GM21825 (cell line): ENCODE data around the gene XYLT2.
"Not testable (repeated sequence)": the region's sequence is repeated elsewhere in the genome, so short reads cannot be mapped to it uniquely, and the experiment has no call there.

ENCODE experiments used
- ATAC-seq: cut with Tn5 transposase; IDR thresholded peaks from one replicate; pipeline ENCODE4 v1.9.1; 2021; ENCODE audit warnings: mild to moderate bottlenecking, moderate library complexity; ENCODE audit not compliant: unreplicated experiment

Gene XYLT2

DNA sequence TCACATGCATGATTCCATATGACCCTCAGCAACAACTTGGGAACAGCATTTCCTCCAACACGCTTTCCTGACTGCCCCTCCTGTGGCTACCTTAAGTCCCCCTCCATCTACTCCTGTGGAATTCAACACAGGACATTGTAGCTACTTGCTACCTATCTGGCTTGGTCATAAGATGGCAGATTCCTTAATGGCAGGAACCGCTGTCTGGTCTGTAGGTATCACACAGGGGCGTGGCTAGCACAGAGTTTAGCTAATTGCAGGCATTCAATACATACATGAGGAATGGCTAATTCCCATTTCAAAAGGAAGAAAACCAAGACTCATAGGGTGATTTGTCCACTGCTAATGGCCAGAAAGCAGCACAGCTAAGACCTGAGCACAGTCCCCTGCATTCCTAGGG, 42.8 kb downstream of the XYLT2 start:
- ATAC-seq, result no peak

DNA sequence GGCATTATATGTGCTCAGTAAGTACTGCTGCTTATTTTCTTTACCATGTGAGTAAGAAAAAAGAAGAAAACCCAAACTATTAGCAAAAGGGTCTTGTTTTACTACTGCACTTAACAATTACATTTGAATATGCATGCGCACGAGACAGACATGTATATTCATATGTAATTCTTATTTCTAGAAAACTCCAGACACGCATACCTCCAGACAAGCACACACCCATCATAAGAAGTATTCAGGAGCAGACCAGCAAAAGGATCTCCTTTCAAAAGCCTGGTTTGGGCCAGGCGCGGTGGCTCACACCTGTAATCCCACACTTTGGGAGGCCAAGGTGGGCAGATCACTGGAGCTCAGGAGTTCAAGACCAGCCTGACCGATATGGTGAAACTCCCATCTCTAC, 43.6 kb downstream of the XYLT2 start:
- no peak for ATAC-seq

DNA sequence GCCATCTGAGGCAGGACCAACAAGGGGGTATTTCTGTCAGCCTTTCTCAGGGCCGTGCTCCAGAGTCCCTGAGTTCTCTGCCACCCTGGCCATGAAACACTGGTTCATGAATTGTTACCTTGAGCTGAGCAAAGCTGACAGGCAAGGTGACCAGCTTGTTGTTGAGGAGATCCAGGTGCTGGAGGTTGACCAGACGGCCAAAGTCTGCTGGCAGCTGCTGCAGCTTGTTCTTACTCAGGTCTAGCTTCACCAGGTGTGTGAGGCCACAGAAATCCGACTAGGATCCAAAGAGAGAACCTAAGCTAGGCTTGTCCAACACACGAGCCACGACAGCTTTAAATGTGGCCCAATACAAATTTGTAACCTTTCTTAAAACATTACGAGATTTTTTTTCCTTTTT, 46.7 kb downstream of the XYLT2 start:
- no peak for ATAC-seq

DNA sequence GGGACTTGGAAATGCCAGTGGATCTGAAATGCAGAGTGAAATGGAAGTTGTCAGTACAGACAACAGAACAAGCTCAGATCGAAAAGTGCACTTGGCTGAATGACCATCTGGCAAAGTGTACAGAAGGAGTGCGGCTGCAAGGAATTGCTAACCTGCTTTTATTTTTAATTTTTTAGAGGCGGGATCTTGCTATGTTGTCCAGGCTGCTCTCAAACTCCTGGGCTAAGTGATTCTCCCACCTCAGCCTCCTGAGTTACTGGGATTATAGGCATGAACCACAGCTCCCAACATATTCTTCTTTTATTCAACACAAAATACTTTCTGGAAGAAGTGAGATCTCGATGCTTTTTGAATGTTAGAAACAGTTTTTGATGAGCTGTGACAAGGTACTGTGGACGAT, 47.8 kb downstream of the XYLT2 start:
- no peak for ATAC-seq

DNA sequence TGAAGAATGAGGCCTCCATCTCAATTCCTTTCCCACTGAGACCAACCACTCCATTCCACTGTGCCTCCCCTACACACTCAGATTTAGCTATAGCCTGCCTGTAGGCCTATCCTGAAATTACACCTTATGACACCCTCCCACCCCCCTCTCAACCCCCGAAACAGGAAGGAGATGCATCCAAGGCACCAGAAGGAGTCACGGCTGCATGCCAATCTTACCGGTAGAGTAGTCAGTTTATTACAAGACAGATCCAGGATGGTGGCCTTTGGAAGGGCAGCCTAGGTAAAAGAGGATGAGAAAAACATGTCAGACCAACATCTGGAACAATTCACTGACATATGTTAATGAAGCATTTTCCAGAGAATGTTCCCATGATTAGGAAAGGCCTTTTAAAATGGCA, 48.8 kb downstream of the XYLT2 start:
- no peak for ATAC-seq

DNA sequence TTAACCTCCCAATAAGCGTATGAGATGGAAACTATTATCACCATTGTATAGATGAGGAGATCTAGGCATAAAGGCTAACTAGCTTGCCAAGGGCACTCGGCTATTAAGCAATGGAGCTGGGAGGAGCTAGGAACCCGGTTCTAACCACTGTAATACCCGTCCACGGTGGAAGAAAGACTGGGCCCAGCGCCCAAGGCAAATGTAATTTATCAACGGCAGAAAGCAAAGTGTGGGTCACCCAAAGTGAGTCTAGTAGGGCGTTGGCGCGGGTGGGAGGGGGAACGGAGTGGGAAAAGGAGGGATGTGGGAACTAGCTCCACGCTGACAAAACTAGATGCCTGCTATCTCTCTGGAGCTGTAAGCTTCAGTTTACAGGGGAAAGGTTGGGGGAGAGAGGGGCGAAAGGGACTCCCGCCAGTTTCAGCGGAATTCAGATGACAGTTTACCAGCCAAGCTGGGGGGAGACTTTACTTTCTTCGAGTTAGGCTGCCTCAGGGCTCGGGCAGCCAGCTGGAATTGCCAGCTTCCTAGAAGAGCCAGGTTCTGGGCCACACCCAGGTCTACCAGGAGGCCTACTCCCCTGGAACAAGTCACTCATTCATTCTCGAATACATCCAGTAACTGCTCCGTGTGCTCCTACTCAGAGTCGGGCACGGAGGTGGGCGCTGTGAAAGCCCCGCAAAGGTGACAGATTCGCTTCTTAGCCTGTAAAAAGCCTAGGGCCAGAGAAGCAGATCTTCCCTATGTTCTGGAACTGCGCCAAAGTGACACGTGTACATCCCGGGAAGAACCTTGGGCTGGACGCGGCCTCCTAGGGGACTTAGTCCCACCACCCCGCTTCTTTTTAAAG, 50.6 kb downstream of the XYLT2 start:
- peak; percentile 8 for ATAC-seq

DNA sequence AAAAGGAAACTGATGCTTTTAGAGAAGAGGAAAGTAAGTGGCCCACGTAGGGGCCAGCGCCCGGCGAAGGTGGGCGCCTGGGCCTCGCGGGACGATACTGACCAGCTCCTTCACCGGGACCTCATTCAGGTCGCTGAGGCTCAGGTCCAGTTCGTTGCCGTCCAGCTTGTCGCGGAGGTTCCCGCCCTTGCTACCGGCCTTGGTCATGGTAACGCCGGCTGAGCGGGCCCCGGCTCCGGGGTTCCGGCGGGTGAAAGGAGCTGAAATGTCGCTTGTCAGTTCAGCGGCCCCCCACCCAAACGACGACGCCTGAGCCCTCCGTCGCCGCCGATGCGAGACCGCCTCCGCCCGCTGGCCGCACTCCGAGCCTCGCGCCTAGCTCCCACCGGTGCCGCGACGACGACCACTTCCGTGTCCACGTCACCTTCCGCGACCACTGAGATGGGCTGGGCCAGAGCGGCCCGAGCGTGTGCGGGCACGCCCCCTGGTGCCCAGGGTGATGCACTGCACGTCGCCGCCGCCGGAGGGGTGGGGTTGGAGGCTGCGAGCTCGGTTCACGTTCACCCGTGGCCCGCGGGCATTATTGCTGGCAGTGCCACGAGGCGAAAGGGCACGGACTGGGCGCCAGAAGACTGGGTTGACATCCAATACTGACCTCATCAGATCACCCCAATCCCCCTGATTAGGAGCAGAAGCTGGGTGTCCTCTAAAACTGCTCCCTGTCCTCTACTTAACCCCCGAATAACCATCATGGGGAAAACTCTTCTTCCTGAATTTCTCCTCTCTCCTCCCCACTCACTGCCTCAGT, 51.4 kb downstream of the XYLT2 start, which contains the start of gene LRRC59:
Gene LRRC59, minus strand, starts transcription at position 413 of the 808 bp plus-strand sequence. Its CDS starts 206 bp downstream, at position 207.
- ATAC-seq, result peak; percentile 95

DNA sequence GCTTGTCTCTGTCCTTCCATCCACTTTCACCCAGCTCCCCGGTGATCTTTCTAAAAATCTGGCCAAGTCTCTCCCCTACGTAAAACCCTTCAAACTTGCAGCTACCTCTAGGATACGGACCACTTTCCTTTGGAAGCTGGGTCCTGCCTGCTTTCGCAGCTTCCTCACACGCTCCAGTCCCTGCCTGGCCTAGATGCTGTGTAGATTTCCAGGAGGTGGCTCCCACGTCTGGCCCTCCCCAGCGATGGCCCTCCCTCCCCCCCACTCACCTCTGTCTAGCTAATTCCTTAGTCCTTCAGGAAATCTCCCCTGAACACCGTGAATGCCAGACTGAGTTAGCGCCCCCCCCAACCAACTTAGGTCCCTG, 52.0 kb downstream of the XYLT2 start:
- no peak for ATAC-seq

DNA sequence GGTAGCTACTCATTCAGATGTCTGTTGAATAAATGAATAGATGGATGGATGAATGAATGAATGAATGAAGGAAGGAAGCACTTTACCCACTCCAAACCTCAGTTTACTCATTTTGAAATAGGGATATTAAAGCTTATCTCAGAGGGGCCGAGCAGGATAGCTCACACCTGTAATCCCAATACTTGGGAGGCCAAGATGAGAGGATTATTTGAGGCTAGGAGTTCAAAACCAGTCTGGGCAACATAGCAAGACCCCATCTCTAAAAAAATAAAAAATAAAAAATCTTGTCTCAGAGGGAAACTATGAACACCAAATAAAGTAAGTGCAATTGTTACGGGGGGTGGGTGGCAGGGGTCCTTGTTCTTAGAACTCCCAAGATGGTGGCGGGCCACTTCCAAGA, 52.7 kb downstream of the XYLT2 start:
- ATAC-seq, result not testable (repeated sequence)

DNA sequence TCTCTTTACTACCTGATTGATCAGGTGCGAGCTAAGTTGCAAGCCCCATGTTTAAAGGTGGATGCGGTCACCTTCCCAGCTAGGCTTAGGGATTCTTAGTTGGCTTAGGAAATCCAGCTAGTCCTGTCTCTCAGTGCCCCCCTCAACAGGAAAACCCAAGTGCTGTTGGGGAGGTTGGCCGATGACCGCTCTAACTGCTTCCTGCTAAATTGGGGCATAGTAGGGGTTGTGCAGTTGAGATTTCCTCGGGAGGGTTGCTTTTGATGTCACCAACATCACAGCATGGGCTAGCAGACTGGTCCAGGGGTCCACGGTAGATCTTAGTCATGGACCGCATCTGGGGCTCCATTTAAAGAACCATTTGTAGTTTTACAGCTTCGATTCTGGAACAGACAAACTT, 53.7 kb downstream of the XYLT2 start:
- ATAC-seq, result not testable (repeated sequence)

DNA sequence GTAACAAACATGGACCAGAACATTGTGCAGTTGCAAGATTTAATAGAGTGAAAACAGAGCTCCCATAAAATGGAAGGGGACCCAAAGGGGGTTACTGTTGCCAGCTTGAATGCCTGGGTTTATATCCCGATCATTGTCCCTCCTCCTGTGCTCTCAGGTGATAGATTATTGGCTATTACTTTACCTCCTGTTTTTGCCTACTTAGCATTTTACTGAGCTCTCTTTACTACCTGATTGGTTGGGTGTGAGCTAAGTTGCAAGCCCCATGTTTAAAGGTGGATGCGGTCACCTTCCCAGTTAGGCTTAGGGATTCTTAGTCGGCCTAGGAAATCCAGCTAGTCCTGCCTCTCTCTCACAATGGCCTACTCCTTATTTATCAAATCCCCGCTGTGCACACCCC, 59.4 kb downstream of the XYLT2 start:
- ATAC-seq, result not testable (repeated sequence)

DNA sequence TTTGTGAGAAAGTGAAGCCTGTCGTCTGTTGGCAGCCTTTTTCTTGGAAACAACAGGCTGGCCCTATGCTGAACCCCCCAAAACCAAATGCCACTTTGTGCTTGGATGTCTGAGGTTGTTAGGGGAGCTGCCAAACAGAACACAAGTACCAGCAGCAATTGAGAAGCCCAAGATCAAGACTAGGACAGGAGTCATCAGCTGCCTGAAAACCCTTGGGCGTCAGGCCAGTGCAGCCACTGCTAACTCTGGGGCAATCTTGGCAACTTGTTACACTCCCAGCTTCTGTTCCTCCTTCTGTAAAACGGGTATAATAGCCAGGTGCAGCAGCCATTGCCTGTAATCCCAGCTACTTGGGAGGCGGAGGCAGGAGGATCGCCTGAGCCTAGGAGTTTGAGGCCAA, 60.7 kb downstream of the XYLT2 start:
- ATAC-seq, result no peak

DNA sequence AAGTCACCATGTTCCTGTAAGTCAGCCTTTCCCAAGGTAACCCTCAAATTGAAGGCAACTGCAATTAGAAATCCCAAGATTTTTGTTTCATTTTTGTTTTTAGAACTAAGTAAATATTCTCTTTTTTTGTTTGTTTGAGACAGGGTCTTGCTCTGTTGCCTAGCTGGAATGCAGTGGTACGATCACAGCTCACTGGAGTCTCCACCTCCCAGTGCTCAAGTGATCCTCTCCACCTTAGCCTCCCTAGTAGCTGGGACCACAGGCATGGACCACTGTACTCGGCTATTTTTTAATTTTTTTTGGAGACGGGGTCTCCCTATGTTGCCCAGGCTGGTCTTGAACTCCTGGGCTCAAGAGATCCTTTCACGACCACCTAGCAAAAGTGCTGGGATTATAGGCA, 62.0 kb downstream of the XYLT2 start:
- no peak for ATAC-seq
